ENCODE measurements around the gene WDHD1.

DNA sequence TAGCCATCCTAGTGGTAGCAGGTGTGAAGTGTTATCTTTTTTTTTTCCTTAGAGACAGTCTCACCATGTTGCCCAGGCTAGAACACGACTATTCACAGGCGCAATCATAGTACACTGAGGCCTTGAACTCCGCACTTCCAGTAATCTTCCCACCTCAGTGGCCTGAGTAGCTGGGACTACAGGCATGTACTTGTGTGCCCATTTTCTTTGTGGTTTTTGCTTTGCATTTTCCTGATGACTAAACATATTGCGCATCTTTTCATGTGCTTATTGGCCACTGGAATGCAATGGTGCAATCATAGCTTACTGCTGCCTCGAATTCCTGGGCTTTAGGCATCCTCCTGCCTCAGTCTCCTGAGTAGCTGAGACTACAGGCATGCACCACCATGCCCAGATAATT lies 90.9 kb downstream of the WDHD1 start:
- no peak for TF ChIP-seq CTCF (IDR thresholded peaks at IDR 0.05)
- TF ChIP-seq POLR2A (IDR thresholded peaks at IDR 0.05), result no peak
